22Rv1 (cell line): ENCODE measurements around the gene EAF1.
"Not testable (repeated sequence)": the region's sequence is repeated elsewhere in the genome, so short reads cannot be mapped to it uniquely, and the experiment has no call there.

Source experiments
- H3K27ac ChIP-seq: fragments of 450-650 bp; 2 replicates; pipeline ENCODE4 v1.5.1; 2017
- CTCF ChIP-seq: fragments of 450-650 bp; IDR thresholded peaks from 2 replicates; pipeline ENCODE4 v1.5.1; 2017; ENCODE audit warnings: mild to moderate bottlenecking
- ZFX ChIP-seq: fragments of 450-650 bp; IDR thresholded peaks from 2 replicates; pipeline ENCODE4 v1.6.1; 2017; ENCODE audit warnings: antibody characterized with exemption, borderline replicate concordance

Gene EAF1

DNA sequence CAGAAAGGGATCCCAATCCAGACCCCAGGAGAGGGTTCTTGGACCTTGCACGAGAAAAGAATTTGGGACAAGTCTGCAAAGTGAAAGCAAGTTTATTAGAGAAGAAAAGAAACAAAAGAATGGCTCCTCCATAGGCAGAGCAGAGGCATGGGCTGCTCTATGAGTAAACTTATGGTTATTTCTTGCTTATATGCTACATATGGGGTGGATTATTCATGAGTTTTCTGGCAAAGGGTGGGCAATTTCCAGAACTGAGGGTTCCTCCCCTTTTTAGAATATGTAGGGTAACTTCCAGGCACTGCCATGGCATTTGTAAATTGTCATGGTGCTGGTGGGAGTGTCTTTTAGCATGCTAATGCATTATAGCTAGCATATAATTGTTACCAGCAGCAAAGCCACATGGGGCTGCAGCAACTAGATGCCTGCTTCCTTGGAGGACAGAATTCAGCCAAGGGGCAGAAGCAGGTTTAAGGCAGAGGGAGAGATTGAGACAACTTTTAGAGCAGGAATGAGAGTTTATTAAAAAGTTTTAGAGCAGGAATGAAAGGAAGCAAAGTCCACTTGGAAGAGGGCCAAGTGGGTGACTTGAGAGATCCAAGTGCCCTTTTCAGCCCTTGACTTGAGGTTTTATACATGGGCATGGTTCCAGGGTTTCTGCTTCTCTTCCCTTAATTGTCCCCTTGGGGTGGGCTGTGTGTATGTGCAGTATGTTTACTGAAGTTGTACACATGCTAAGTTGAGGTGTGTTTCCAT lies 41.3 kb upstream of the EAF1 start:
- no peak overlapping the region for H3K27ac ChIP-seq
- TF ChIP-seq ZFX (no peak), CTCF (no peak)

DNA sequence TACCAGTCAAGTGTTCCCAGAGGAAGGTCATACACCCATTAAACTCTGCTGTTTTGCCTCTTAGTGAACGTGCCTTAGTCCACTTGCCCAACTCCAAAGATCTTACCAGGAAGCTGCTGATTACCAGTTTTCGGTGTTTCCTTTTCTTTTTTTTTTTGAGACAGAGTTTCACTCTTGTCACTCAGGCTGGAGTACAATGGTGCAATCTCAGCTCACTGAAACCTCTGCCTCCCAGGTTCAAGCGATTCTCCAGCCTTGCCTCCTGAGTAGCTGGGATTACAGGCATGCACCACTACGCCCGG lies 40.8 kb upstream of the EAF1 start:
- H3K27ac ChIP-seq, result not testable (repeated sequence)

DNA sequence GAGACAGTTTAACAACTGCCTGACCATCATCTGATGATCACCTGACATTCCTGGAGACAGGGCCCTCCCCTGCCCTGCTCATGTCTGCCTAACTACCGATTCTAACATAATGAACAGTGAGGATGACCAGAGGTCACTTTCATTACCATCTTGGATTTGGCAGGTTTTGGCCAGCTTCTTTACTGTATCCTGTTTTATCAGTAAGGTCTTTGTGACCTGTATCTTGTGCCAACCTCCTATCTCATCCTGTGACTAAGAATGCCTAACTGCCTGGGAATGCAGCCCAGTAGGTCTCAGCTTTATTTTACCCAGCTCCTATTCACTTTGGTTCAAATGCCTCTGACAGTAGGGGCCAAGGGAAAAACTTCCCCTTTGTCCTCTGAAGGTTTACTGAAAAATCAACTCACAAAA lies 40.2 kb upstream of the EAF1 start:
- H3K27ac ChIP-seq, result no peak overlapping the region
- TF ChIP-seq CTCF (no peak), ZFX (no peak)

DNA sequence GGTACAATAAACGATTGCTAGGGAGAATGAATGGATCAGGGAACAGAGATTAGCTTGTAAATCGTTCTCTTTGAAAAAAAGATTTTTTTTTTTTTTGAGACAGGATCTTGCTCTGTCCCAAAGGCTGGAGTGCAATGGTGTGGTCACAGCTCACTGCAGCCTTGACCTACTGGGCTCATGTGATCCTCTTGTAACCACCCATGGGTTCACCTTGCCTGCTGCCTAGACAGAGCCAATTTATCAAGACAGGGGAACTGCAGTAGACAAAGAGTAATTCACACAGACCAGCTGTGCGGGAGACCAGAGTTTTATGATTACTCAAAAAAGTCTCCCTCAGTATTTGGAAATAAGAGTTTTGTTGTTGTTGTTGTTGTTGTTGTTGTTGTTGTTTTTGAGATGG lies 39.7 kb upstream of the EAF1 start:
- no peak overlapping the region for H3K27ac ChIP-seq
- TF ChIP-seq CTCF, result no peak
- no peak for TF ChIP-seq ZFX

DNA sequence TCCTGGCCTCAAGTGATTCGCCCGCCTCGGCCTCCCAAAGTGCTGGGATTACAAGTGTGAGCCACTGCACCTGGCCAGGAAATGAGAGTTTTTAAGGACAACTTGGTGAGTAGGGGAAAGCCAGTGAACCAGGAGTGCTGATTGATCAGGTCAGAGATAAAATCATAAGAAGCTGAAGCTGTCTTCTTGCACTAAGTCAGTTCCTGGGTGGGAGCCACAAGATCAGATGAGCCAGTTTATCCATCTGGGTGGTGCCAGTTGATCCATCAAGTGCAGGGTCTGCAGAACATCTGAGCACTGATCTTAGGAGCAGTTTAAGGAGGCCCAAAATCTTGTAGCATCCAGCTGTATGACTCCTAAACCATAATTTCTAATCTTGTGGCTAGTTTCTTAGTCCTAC lies 39.1 kb upstream of the EAF1 start:
- not testable (repeated sequence) for H3K27ac ChIP-seq

GRCh38 chr3:15390460-15390859 lies 36.9 kb upstream of the EAF1 start:
- no peak for TF ChIP-seq ZFX
- no peak for TF ChIP-seq CTCF

DNA sequence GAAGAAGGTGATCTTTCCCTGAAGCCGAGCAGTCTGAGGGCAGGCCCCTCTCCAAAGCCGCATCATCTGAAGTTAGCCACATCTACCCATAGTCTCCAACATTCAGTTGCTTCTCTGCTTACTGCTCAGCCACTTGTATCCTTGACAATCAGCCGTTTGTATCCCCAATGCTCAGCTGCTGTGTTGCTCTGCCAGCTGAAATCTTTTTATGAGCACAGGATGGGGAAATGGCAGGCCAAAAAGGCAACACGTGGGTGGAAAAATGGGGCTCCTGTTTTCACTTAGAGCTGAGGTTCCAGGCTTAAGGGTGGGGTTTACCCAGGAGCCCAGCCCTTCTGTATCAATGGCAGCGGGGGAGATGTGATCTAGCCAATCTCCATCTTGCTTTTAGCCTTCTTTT lies 36.4 kb upstream of the EAF1 start:
- H3K27ac ChIP-seq, result no peak overlapping the region

More at GRCh38 chr3:15390460-15390859, 36.9 kb upstream of the EAF1 start:
- no peak overlapping the region for H3K27ac ChIP-seq

GRCh38 chr3:15393252-15393651 lies 34.1 kb upstream of the EAF1 start:
- H3K27ac ChIP-seq, result not testable (repeated sequence)

More for the DNA sequence above, 36.4 kb upstream of the EAF1 start:
- TF ChIP-seq ZFX, result no peak
- no peak for TF ChIP-seq CTCF

DNA sequence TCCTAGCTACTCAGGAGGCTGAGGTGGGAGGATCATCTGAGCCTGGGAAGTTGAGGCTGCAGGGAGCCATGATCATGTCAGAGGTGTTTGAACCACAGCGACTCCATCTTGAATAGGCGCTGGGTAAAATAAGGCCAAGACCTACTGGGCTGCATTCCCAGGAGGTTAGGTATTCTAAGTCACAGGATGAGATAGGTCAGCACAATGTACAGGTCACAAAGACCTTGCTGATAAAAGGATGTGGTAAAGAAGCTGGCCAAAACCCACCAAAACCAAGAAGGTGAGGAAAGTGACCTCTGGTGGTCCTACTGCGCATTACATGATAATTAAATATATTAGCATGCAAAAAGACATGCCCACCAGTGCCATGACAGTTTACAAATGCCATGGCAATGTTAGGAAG lies 28.7 kb upstream of the EAF1 start:
- not testable (repeated sequence) for H3K27ac ChIP-seq
- TF ChIP-seq CTCF, result peak; percentile 38
